ENCODE measurements around the gene SSR2.

Gene SSR2

GRCh38 chr1:155974208-155975115 is 46.3 kb downstream of the SSR2 start:
- no peak for DNase-seq (ENCODE audit: low read depth in 3 of 3)

- no peak for DNase-seq (ENCODE audit: low read depth in 3 of 3)
These were observed 47.0 kb downstream of the SSR2 start for GRCh38 chr1:155973723-155974122.

GRCh38 chr1:155971910-155972809 is 48.6 kb downstream of the SSR2 start:
- DNase-seq (ENCODE audit: low read depth in 3 of 3): no peak

GRCh38 chr1:155970531-155971167 is 50.1 kb downstream of the SSR2 start:
- DNase-seq (ENCODE audit: low read depth in 3 of 3): peak in 1 of 3 donors; percentile 24

GRCh38 chr1:155969377-155969791 is 51.4 kb downstream of the SSR2 start:
- no peak for DNase-seq (ENCODE audit: low read depth in 3 of 3)

GRCh38 chr1:155968670-155969069 is 52.1 kb downstream of the SSR2 start:
- no peak for DNase-seq (ENCODE audit: low read depth in 3 of 3)

GRCh38 chr1:155968051-155968400 is 52.7 kb downstream of the SSR2 start:
- DNase-seq (ENCODE audit: low read depth in 3 of 3): no peak

GRCh38 chr1:155967341-155968050 is 53.3 kb downstream of the SSR2 start:
- DNase-seq (ENCODE audit: low read depth in 3 of 3): no peak

- no peak for DNase-seq (ENCODE audit: low read depth in 3 of 3)
These were observed 54.0 kb downstream of the SSR2 start for GRCh38 chr1:155966750-155967149.

GRCh38 chr1:155966135-155966534 is 54.6 kb downstream of the SSR2 start:
- no peak for DNase-seq (ENCODE audit: low read depth in 3 of 3)

- DNase-seq (ENCODE audit: low read depth in 3 of 3): no peak
These were observed 56.6 kb downstream of the SSR2 start for GRCh38 chr1:155964193-155964592.

GRCh38 chr1:155962599-155963211 is 58.0 kb downstream of the SSR2 start:
- DNase-seq (ENCODE audit: low read depth in 3 of 3): no peak

- DNase-seq (ENCODE audit: low read depth in 3 of 3): no peak
These were observed 58.8 kb downstream of the SSR2 start for GRCh38 chr1:155961937-155962336.

GRCh38 chr1:155960081-155960745 is 60.5 kb downstream of the SSR2 start:
- no peak for DNase-seq (ENCODE audit: low read depth in 3 of 3)

All from stimulated activated CD4-positive, alpha-beta T cell treated with anti-CD3 and anti-CD28 coated beads, TNF-alpha, amount 100 ng/mL, for 48 hours (primary cell).